ENCODE results near the gene TBC1D16.

TBC1D16 gene

GRCh38 chr17:80024206-80024972 lies 11.3 kb downstream of the TBC1D16 start:
- DNase-seq, result no peak

GRCh38 chr17:80023481-80024205 lies 12.0 kb downstream of the TBC1D16 start:
- no peak for DNase-seq

DNA sequence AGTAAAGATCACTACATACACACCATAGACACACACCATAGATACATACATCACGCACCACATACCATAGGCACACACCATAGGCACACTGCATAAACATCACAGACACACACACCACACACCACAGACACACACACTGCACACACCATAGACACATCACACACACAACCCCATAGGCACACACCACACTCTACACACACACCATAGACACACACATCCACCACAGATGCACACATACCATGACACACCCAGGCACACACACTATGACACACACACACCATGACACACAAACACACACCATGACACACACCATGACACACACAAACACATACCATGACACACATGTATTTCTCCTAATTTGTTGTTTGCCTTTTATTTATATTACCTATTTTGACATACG lies 14.1 kb downstream of the TBC1D16 start:
- DNase-seq, result no peak

- no peak for DNase-seq
These were observed 16.6 kb downstream of the TBC1D16 start for GRCh38 chr17:80018917-80019651.

DNA sequence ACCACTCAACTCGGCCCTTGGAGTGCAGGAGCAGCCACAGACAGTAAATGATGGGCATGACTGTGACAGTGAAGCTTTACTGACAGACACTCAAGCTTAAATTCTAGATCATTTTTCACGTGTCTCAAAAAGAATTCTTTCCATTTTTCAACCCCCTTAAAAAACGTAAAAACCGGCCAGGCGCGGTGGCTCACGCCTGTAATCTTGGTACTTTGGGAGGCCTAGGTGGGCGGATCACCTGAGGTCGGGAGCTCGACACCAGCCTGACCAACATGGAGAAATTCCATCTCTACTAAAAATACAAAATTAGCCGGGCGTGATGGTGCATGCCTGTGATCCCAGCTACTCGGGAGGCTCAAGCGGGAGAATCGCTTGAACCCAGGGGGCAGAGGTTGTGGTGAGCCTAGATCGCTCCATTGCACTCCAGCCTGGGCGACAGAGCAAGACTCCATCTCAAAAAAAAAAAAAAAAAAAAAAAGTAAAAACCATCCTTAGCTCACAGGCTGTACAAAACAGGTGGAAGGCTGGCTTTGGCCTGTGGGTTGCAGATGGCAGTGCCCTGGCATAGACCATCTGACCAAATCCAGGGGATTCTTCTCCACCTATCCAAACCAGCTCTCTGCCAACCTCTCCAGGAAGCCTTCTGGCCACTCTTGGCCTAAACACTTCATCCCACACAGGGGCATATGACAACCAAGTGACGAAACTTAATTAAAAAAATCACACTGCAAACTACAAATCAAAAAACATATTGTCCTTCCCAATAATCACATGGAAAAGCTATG lies 18.3 kb downstream of the TBC1D16 start:
- DNase-seq, result no peak

- no peak for DNase-seq
These were observed 22.6 kb downstream of the TBC1D16 start for GRCh38 chr17:80012765-80013741.

DNA sequence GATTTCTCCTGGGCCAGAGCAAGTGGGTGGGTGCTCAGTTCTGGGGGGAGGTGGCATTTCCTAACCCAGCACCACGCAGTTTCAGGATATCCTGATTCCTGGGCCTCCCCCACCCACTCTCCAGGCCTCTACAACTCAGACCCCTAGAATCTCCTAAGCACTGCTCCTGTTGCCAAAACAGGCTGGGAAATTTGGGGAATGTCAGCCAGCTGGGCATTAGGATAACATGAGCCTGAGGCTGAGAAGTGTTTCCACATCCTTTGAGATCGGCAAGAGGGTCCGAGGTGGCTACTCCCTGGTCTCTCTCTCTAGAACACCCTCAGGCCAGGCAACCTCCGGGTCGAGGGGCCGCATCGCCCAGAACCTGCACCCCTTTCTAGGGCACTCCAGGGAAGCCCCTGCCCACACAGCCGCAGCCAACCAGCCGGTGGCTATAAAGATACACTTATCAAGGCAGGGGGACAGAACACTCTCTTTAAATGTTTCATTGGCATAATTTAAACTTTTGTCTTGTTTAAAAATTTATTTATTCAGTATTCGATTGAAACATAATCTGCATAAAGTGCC lies 23.6 kb downstream of the TBC1D16 start:
- no peak for DNase-seq

GRCh38 chr17:80010283-80010858 lies 25.3 kb downstream of the TBC1D16 start:
- DNase-seq, result no peak

GRCh38 chr17:80009391-80010282 lies 26.0 kb downstream of the TBC1D16 start:
- no peak for DNase-seq

DNA sequence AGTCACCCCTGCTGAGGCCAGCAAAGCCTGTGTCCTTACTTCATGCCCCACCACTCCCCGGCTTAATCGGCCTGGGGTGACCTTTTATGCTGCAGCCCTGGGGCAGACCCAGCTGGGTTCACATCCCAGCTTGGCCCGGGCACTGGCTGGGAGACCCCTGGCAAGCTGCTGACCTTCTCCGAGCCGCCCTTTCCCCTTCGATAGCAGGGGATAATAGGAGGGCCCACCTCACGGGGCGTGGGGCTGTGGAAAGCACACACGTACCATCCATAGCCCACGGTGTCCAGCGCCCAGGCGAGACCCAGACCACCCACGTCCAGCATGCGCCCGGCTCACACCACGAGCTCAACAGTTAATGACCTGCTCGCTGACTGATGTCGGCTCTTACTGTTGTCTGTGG lies 26.8 kb downstream of the TBC1D16 start:
- no peak for DNase-seq

DNA sequence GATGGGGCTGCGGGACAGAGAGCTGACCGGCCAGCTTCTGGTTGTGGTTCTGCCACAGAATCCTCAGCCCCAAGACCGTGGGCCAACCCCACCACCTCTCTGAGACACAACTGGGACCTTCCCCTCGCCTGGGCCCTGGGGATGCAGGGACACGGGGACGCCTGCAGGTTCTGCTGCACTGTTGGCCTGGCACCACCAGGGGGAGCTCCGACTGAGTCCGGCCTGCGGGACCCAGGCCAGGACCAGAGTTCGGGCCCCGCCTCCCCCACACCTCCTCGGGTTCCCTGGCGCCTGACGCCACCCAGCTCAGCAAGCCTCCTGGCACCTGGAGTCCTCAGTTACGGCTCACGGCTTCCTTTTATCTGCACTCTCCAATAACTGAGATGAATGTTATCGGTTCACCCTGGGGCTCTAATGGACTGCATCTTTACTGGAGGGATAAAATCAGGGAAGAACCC lies 27.3 kb downstream of the TBC1D16 start:
- peak; percentile 32 to 46 for DNase-seq

- DNase-seq, result no peak
These were observed 27.7 kb downstream of the TBC1D16 start for GRCh38 chr17:80007939-80008338.

- no peak for DNase-seq
These were observed 28.6 kb downstream of the TBC1D16 start for GRCh38 chr17:80006811-80007752.

DNA sequence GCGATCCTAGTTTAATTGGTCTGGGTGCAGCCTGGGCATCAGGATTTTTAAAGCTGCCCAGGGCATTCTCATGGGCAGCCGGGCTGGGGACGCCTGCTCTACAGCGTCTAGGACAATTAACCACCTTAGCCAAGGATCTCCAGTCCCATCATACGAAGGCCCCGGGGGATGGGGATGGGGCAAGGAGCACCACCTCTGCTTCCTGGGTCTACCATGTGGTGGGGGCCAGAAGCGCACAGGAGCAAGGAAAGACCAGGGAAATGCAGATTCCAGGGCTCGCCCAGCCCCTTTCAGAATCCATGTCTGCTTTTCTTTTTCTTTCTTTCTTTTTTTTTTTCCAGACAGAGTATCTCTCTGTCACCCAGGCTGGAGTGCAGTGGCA lies 29.3 kb downstream of the TBC1D16 start:
- DNase-seq, result no peak

- DNase-seq, result peak; percentile 18 to 44
These were observed 30.0 kb downstream of the TBC1D16 start for GRCh38 chr17:80005360-80006338.

- no peak for DNase-seq
These were observed 31.7 kb downstream of the TBC1D16 start for GRCh38 chr17:80003969-80004368.

Data from NCI-H1930 (cell line).